Measurements from ENCODE around the gene COQ10A.
A peak's percentile ranks its signal among the peaks of the same experiment; 100 is the strongest.
"Not testable (repeated sequence)": the region's sequence is repeated elsewhere in the genome, so short reads cannot be mapped to it uniquely, and the experiment has no call there.

COQ10A gene

DNA sequence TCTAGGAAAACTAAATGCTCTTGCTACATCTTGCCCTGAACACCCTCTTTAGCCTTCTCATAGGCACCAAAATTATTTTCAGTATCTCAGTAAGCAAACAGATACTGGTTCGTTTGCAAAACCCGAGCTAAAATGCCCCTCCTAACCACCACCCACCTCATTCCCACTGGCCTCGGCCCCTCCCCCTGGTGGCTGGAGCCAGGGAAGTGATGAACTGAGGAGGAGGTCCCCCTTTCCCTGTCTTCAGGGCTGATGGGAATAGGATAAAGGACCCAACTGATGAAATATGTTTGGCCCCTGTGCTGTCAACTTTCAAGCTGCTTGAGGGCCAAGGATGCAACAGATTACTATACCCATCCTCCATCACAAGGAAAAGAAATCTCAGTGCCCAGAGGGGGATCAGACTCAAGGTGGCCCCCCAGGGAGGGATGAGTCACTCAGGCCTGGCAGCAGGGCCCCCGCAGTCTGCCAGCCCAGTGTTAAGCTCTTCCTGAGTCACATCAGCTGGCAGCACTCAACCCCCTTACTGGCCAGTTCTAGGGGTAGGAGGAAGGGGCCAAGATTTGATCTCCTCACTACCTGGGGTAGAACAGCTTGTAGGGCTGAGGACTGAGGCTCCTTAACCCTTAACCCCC, 10.3 kb upstream of the COQ10A start:
- no peak for FAIRE-seq
- TF ChIP-seq POLR2A (IDR thresholded peaks at IDR 0.05; ENCODE audit: low read depth, low read length) = no peak
- peak; percentile 74 for DNase-seq (ENCODE audit: insufficient read length, low spot score)

DNA sequence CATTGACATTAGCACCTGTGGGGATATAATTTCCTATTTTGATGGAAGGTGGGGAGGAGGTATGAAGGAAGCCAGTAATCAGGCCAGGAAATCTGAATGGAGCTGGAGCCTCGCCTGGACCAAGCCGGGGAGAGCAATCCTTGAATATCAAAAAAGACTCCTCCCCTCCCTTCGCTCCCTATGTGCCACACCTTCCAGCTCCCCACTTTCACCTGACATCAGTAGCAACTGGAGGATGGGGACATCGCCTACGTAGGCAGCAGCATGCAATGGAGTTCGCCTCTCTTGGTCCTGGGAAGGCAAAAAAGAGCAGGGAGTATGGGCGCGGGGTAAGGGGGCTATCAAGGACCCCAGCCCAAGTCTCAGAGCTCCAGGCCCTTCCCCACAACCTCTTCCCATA, 9.7 kb upstream of the COQ10A start:
- no peak for DNase-seq (ENCODE audit: insufficient read length, low spot score)
- no peak for TF ChIP-seq POLR2A (IDR thresholded peaks at IDR 0.05; ENCODE audit: low read depth, low read length)
- FAIRE-seq = no peak

- DNase-seq (ENCODE audit: insufficient read length, low spot score) (no peak), FAIRE-seq (no peak)
- no peak for TF ChIP-seq POLR2A (IDR thresholded peaks at IDR 0.05; ENCODE audit: low read depth, low read length)
These were observed 9.2 kb upstream of the COQ10A start for GRCh38 chr12:56257491-56258067.

- FAIRE-seq (no peak), DNase-seq (ENCODE audit: insufficient read length, low spot score) (peak; percentile 80)
- peak; percentile 58 for TF ChIP-seq POLR2A (IDR thresholded peaks at IDR 0.05; ENCODE audit: low read depth, low read length)
These were observed 8.5 kb upstream of the COQ10A start, which contains the start of gene ANKRD52 for GRCh38 chr12:56258068-56258819. Gene ANKRD52 (minus strand): TSS chr12:56258384. CDS start chr12:56258269, 115 bp downstream.

DNA sequence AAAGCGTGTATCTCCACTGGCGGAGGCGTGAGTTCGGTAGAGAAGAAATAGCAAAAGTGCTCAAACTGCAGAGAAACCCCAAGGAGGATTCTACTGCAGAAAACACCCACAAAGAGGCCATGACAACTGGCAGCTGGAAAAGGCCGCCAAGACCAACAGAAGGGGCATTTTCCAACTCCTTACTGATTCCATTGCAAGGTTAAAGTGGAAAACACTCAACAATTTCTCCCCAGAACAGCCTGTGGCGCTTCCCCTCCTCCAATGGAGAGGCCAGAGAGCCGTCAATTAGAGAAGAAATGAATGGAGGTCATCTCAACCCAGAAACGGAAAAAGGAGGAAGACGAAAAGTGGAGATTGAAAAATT, 7.9 kb upstream of the COQ10A start:
- no peak for TF ChIP-seq POLR2A (IDR thresholded peaks at IDR 0.05; ENCODE audit: low read depth, low read length)
- DNase-seq (ENCODE audit: insufficient read length, low spot score) (no peak), FAIRE-seq (no peak)

GRCh38 chr12:56260380-56260779, 6.4 kb upstream of the COQ10A start:
- FAIRE-seq = no peak
- TF ChIP-seq POLR2A (IDR thresholded peaks at IDR 0.05; ENCODE audit: low read depth, low read length) = no peak
- no peak for DNase-seq (ENCODE audit: insufficient read length, low spot score)

GRCh38 chr12:56260921-56261320, 5.8 kb upstream of the COQ10A start:
- FAIRE-seq (no peak), DNase-seq (ENCODE audit: insufficient read length, low spot score) (no peak)
- TF ChIP-seq POLR2A (IDR thresholded peaks at IDR 0.05; ENCODE audit: low read depth, low read length) = no peak

GRCh38 chr12:56261503-56262232, 5.1 kb upstream of the COQ10A start:
- DNase-seq (ENCODE audit: insufficient read length, low spot score) = peak; percentile 86
- peak; percentile 80 for FAIRE-seq
- 0 out of 2 replicates have a peak, but pooled peaks have one; percentile 13 for TF ChIP-seq POLR2A (IDR thresholded peaks at IDR 0.05; ENCODE audit: low read depth, low read length)

DNA sequence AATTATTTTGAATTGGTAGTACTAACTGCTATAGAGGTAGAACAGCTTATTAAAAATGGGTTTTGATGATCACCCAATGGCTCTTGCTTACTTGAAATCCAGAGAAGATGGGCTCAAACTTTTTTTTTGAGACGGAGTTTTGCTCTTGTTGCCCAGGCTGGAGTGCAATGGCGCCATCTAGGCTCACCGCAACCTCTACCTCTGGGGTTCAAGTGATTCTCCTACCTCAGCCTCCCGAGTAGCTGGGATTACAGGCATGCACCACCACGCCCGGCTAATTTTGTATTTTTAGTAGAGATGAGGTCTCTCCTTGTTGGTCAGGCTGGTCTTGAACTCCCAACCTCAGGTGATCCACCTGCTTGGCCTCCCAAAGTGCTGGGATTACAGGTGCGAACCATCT, 3.8 kb upstream of the COQ10A start:
- FAIRE-seq; DNase-seq (ENCODE audit: insufficient read length, low spot score): not testable (repeated sequence)

GRCh38 chr12:56266068-56266692, 562 bp upstream of the COQ10A start:
- not testable (repeated sequence) for DNase-seq (ENCODE audit: insufficient read length, low spot score); FAIRE-seq

DNA sequence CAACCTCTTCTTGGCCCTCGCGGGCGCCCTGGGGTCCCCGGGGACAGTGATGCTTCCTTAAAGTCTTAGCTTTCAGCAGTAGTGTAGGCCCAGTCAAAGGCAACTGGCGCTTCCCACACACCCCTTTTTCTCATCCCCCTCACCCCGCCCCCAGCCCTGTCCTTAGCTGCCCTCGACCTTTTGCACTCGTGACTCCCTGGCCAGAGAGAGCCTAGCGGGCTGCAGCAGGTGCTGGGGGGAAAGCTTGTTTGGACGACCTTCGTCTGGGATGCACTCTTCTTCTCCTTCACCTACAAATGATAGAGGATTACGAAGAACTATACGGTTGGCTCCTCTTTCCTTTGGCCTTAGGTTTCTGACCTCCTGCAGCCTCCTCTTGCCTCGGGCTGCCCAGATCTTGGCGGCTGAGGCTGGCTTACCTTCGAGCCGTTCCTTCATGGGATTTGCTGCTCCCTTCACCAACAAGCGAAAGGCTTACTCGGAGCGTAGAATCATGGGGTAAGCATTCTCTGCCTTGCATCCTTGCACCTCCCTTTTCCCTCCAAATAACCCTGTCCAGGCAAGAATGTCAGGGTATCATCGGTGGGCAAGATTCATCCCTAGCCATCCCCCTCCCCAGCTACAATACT, 815 bp downstream of the COQ10A start:
- TF ChIP-seq POLR2A (IDR thresholded peaks at IDR 0.05; ENCODE audit: low read depth, low read length) = no peak
- no peak for FAIRE-seq
- no peak for DNase-seq (ENCODE audit: insufficient read length, low spot score)

DNA sequence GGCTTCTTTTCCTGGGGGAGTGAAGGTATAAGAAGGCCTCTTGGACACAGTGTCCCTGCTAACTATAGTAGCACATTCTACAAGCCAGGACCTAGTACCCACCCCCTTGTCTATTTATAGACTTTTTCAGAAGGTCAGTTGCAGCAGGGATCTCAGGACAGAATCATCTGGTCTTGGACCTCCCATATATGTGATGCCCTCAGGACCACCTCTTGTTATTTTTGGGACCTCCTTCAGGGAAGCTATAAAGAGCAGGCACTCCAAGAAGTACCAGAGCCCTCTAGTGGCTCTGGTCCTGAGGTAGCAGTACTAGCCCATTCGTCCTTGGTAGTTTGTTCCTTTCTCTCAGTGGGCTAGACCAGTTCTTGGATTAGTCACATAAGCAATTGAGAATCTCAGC, 4.3 kb downstream of the COQ10A start:
- FAIRE-seq (no peak), DNase-seq (ENCODE audit: insufficient read length, low spot score) (no peak)
- TF ChIP-seq POLR2A (IDR thresholded peaks at IDR 0.05; ENCODE audit: low read depth, low read length) = no peak

DNA sequence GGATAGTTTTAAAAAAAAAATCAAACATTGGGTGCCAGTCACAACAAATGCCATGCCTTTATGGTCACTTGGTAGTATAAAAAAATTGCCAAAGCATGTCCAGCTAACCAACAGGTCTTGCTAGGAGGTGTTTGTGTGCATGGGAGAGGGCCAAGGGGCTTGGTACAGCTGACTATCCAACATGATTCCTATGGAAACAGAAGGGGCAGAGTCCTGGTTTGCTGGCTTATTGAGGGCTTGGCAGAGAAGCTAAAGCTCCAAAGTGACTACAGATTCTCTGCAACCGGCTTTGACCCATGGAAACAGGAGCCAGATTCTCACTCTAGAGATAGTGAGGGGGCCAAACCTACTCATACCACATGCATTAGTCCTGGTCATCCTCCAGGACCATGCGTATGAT, 5.7 kb downstream of the COQ10A start:
- not testable (repeated sequence) for DNase-seq (ENCODE audit: insufficient read length, low spot score); FAIRE-seq

Measured in H54 (cell line).